Measurements from ENCODE around the gene RAMP1. TPM values are rescaled to one million over a fixed set of nuclear protein-coding genes. Genes with fewer than 3 reads are reported as not detected.
A peak's percentile ranks its signal among the peaks of the same experiment; 100 is the strongest.

RAMP1 gene
- total and polyA plus RNA-seq, 2 experiments from 2014 or later: 5.6 to 5.7 TPM

DNA sequence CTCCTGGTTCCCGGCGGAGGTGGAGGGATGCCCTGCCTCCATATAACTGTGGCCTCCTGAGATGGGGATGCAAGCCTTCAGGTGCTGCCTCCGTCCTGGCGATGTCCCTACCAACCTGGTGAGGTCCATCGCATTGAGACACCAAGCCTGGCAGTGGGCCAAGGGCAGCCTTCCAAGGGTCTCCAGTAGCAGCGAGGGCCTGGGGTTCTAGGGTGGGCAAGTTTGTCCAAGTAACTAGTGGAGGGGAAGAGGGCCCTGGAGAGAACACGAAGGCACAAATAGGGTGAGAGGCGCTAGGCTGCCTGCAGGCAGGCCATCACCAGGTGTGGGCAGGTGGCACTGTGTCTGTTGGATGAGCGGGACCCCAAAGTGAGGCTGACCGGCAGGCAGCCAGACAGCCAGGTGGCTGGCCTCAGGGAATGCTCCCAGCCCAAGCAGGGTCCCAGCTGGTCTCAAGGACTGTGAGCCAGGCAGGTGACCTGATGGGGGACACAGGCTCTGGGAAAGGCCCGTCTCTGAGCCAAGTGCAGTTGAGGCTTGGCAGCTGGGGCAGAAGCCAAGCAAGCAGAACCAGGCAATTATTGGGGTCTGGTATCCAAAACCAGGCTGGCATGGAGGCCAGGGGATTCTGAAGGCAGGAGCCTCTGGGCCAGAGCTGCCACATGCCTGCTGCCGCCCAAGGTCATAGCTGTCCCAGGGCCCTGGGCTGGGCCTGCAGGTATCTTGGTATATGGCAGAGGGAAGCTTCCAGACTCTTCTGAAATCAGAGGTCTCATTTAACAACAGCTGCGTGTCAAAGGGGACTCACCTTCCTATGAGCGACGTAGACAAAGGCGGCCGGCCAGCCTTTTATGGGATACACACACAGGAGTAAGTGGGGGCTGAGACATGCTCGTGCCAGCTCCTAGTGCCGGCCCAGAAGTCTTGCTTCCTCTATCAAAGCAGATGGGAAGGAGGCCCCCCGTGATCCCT is 23.4 kb downstream of the RAMP1 start:
- Histone ChIP-seq H3K4me3 (no peak overlapping the region), H3K27me3 (no peaks in the 10 kb centered on the region), H3K9me3 (ENCODE audit: low read depth) (no peaks in the 10 kb centered on the region), H3K27ac (no peak overlapping the region), H3K36me3 (no peaks in the 10 kb centered on the region), H3K4me1 (ENCODE audit: low read depth) (no peaks in the 10 kb centered on the region)
- no peak for DNase-seq (ENCODE audit: low read depth in 1 of 2, low spot score in 1 of 2)
- TF ChIP-seq, protein P1, sequence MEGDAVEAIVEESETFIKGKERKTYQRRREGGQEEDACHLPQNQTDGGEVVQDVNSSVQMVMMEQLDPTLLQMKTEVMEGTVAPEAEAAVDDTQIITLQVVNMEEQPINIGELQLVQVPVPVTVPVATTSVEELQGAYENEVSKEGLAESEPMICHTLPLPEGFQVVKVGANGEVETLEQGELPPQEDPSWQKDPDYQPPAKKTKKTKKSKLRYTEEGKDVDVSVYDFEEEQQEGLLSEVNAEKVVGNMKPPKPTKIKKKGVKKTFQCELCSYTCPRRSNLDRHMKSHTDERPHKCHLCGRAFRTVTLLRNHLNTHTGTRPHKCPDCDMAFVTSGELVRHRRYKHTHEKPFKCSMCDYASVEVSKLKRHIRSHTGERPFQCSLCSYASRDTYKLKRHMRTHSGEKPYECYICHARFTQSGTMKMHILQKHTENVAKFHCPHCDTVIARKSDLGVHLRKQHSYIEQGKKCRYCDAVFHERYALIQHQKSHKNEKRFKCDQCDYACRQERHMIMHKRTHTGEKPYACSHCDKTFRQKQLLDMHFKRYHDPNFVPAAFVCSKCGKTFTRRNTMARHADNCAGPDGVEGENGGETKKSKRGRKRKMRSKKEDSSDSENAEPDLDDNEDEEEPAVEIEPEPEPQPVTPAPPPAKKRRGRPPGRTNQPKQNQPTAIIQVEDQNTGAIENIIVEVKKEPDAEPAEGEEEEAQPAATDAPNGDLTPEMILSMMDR (IDR thresholded peaks at IDR 0.05; ENCODE audit: low read depth, low read length): no peak

DNA sequence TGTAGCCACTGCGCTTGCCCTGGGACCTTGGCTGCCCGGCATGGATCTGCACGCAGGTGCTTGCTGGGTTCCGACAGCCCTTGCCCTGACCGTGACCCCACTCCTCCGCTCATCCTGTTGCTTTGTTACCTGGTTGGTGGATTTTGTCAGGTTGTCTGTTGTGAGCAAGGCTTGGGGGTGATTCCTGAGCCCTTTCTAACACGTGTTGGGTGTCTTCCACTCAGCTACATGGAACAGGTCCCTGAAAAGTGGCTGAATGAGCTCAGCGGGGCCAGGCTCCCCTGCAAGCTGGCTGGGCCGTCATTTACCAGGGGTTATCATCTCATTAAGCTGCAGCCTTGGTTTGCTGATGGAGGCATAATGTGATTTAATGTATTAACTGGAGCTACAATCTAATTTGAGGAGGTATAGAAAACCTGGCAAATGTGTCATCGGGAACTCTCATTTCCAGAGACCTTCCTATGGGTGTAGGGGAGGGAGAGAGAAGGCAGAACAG is 24.6 kb downstream of the RAMP1 start:
- Histone ChIP-seq H3K27me3 (no peaks in the 10 kb centered on the region), H3K4me3 (no peak overlapping the region), H3K9me3 (ENCODE audit: low read depth) (no peaks in the 10 kb centered on the region), H3K36me3 (no peaks in the 10 kb centered on the region), H3K4me1 (ENCODE audit: low read depth) (no peaks in the 10 kb centered on the region), H3K27ac (no peak overlapping the region)
- TF ChIP-seq, protein P1 (IDR thresholded peaks at IDR 0.05; ENCODE audit: low read depth, low read length): no peak
- no peak for DNase-seq (ENCODE audit: low read depth in 1 of 2, low spot score in 1 of 2)

- TF ChIP-seq, protein P1 (IDR thresholded peaks at IDR 0.05; ENCODE audit: low read depth, low read length): no peak
- no peak overlapping the region for H3K27ac ChIP-seq
- H3K36me3 ChIP-seq: no peaks in the 10 kb centered on the region
- DNase-seq (ENCODE audit: low read depth in 1 of 2, low spot score in 1 of 2): no peak
- no peak overlapping the region for H3K4me3 ChIP-seq
- no peaks in the 10 kb centered on the region for H3K27me3 ChIP-seq
- H3K4me1 ChIP-seq (ENCODE audit: low read depth): no peaks in the 10 kb centered on the region
- no peaks in the 10 kb centered on the region for H3K9me3 ChIP-seq (ENCODE audit: low read depth)
These were observed 25.3 kb downstream of the RAMP1 start for GRCh38 chr2:237884681-237885080.

- no peaks in the 10 kb centered on the region for H3K4me1 ChIP-seq (ENCODE audit: low read depth)
- H3K27ac ChIP-seq: no peak overlapping the region
- H3K27me3 ChIP-seq: no peaks in the 10 kb centered on the region
- TF ChIP-seq, protein P1 (IDR thresholded peaks at IDR 0.05; ENCODE audit: low read depth, low read length): no peak
- H3K36me3 ChIP-seq: no peaks in the 10 kb centered on the region
- H3K4me3 ChIP-seq: no peak overlapping the region
- H3K9me3 ChIP-seq (ENCODE audit: low read depth): no peaks in the 10 kb centered on the region
- no peak for DNase-seq (ENCODE audit: low read depth in 1 of 2, low spot score in 1 of 2)
These were observed 25.9 kb downstream of the RAMP1 start for GRCh38 chr2:237885111-237885930.

DNA sequence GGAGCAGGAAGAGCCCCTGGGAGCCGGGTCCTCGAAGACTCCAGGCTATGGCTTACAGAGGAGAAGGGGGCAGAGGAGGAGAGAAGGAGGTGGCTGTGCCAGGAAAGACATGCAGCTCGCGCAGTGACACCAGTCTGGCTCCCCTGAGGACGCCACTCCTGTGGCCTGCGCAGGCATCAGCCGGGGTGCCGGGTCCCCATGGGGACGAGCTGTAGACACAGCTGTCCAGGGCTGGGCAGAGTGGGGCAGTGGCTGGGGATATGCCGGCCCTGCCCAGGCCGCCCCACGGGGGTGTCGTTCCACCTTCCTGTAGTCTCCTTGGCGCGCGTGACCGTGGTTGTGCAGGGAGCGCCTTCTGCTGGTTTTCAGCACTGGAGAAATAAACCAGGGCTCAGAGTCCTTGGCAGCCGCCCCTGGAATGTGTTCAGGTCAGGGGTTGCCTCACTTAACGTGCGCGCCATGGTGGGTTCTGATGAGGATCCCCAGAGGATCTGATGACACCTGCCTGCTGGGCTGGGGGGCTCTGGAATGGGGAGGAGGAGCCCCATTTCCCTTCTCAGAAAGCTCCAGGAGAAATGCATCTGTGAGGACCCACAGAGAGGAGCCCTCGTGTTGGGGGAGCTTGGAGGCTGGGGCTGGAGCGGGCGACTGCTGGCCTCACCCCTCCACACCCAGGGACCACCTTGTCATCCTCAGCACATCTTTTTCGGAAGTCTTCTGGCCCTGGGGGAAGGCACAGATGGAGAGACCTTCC is 26.7 kb downstream of the RAMP1 start:
- peak in 1 of 2 donors; percentile 76 for DNase-seq (ENCODE audit: low read depth in 1 of 2, low spot score in 1 of 2)
- no peaks in the 10 kb centered on the region for H3K9me3 ChIP-seq (ENCODE audit: low read depth)
- peak overlapping the region; percentile 12 for H3K27ac ChIP-seq
- H3K4me1 ChIP-seq (ENCODE audit: low read depth): no peaks in the 10 kb centered on the region
- no peaks in the 10 kb centered on the region for H3K36me3 ChIP-seq
- H3K4me3 ChIP-seq: no peak overlapping the region
- no peaks in the 10 kb centered on the region for H3K27me3 ChIP-seq
- TF ChIP-seq, protein P1 (IDR thresholded peaks at IDR 0.05; ENCODE audit: low read depth, low read length): peak; percentile 7

All from cardiac muscle cell (in vitro differentiated cells and primary cell).